IMR-90 (cell line): Measurements from ENCODE around the gene CYB5R4. TPM values are rescaled to one million over a fixed set of nuclear protein-coding genes. Genes with fewer than 3 reads are reported as not detected.

Source experiments
- ATAC-seq: fragments of 200-7000 bp; cut with Tn5 transposase; 2 replicates; pipeline ENCODE4 v1.9.1; 2020; ENCODE audit warnings: low read depth, mild to moderate bottlenecking, moderate library complexity
- BruUV-seq: library from RNA; stranded (reverse); fragments of 400-500 nt; replicated peaks from 2 replicates; lab custom pipeline; 2021; lab: Mats Ljungman, UMichigan
- CTCF ChIA-PET: fragments of 300-600 bp; formaldehyde crosslinking; extraction: SDS; loops from one replicate; lab custom pipeline; 2021; ENCODE audit warnings: antibody characterized with exemption; lab: Yijun Ruan, JAX
- POLR2A ChIA-PET: fragments of 300-600 bp; sonication (Branson Sonifier 250); formaldehyde crosslinking; loops from one replicate; lab custom pipeline; 2022; ENCODE audit warnings: antibody characterized with exemption; ENCODE audit not compliant: unreplicated experiment; lab: Charles Lee
- DNase-seq: peaks from one replicate; pipeline ENCODE4 v3.0.0; 2013
- H2AFZ ChIP-seq: replicated peaks from 2 replicates; pipeline ENCODE3; 2013; ENCODE audit warnings: low read length, mild to moderate bottlenecking; ENCODE audit not compliant: poor library complexity
- H2AK5ac ChIP-seq: 2 replicates; pipeline ENCODE4 v1.6.1; 2013; ENCODE audit warnings: low read depth, low read length, inconsistent platforms
- H2AK9ac ChIP-seq: replicated peaks from 2 replicates; pipeline ENCODE3; 2013; ENCODE audit warnings: mild to moderate bottlenecking, low read depth, low read length, moderate library complexity; ENCODE audit not compliant: poor library complexity
- H2BK120ac ChIP-seq: 2 replicates; pipeline ENCODE4 v1.6.1; 2013; ENCODE audit warnings: low read depth, low read length, inconsistent platforms
- H2BK15ac ChIP-seq: 3 replicates; pipeline ENCODE4 v1.6.1; 2013; ENCODE audit warnings: low read depth, low read length, inconsistent platforms
- H2BK20ac ChIP-seq: 2 replicates; pipeline ENCODE4 v1.6.1; 2013; ENCODE audit warnings: low read depth, mild to moderate bottlenecking, inconsistent platforms, low read length, moderate library complexity
- H2BK5ac ChIP-seq: 2 replicates; pipeline ENCODE4 v1.6.1; 2013; ENCODE audit warnings: mild to moderate bottlenecking, low read depth, low read length, inconsistent platforms; ENCODE audit not compliant: poor library complexity, severe bottlenecking
- H3K14ac ChIP-seq: replicated peaks from 2 replicates; pipeline ENCODE4 v1.6.1; 2013; ENCODE audit warnings: low read depth, low read length, inconsistent platforms
- H3K18ac ChIP-seq: 2 replicates; pipeline ENCODE4 v1.6.1; 2013; ENCODE audit warnings: low read depth, low read length, control low read depth
- H3K23ac ChIP-seq: 2 replicates; pipeline ENCODE4 v1.6.1; 2013; ENCODE audit warnings: low read depth, low read length, inconsistent platforms
- H3K27ac ChIP-seq: 2 replicates; pipeline ENCODE4 v1.5.1; 2013; ENCODE audit warnings: mild to moderate bottlenecking, control low read depth, low read length; ENCODE audit not compliant: insufficient read depth
- H3K27me3 ChIP-seq: 2 replicates; pipeline ENCODE4 v1.6.1; 2013; ENCODE audit warnings: low read length; ENCODE audit not compliant: control insufficient read depth, insufficient read depth
- H3K36me3 ChIP-seq: 2 replicates; pipeline ENCODE4 v1.6.1; 2013; ENCODE audit warnings: low read length, mixed read lengths; ENCODE audit not compliant: control insufficient read depth, insufficient read depth
- H3K4ac ChIP-seq: 2 replicates; pipeline ENCODE4 v1.6.1; 2013; ENCODE audit warnings: low read depth, low read length, inconsistent platforms
- H3K4me1 ChIP-seq: 2 replicates; pipeline ENCODE4 v1.6.1; 2013; ENCODE audit warnings: low read length, mixed read lengths; ENCODE audit not compliant: control insufficient read depth, insufficient read depth
- H3K4me2 ChIP-seq: 2 replicates; pipeline ENCODE4 v1.6.1; 2013; ENCODE audit warnings: low read depth, mild to moderate bottlenecking, control low read depth, low read length, moderate library complexity
- H3K4me3 ChIP-seq: 2 replicates; pipeline ENCODE4 v1.5.1; 2013; ENCODE audit warnings: low read depth, mild to moderate bottlenecking, control low read depth, low read length, moderate library complexity; ENCODE audit not compliant: insufficient read depth
- H3K56ac ChIP-seq: 2 replicates; pipeline ENCODE4 v1.6.1; 2013; ENCODE audit warnings: low read length, inconsistent platforms; ENCODE audit not compliant: insufficient read depth; ENCODE audit errors: extremely low read depth
- H3K79me1 ChIP-seq, 2 experiments: 2 replicates each; pipeline ENCODE4 v1.6.1; 2013; ENCODE audit warnings: low read length in 2 of 2, inconsistent platforms in 1 of 2, low read depth in 1 of 2
- H3K9ac ChIP-seq: 2 replicates; pipeline ENCODE4 v1.6.1; 2013; ENCODE audit warnings: low read depth, low read length, control low read depth
- H3K9me1 ChIP-seq: 2 replicates; pipeline ENCODE4 v1.6.1; 2013; ENCODE audit warnings: low read length, inconsistent platforms; ENCODE audit not compliant: insufficient read depth
- H3K9me3 ChIP-seq: 2 replicates; pipeline ENCODE4 v1.6.1; 2013; ENCODE audit warnings: low read length; ENCODE audit not compliant: control insufficient read depth, insufficient read depth
- H4K20me1 ChIP-seq: 2 replicates; pipeline ENCODE4 v1.6.1; 2013; ENCODE audit warnings: low read length, inconsistent platforms; ENCODE audit not compliant: insufficient read depth
- H4K5ac ChIP-seq: 2 replicates; pipeline ENCODE4 v1.6.1; 2013; ENCODE audit warnings: mild to moderate bottlenecking, low read depth, low read length, control low read depth
- H4K8ac ChIP-seq, 2 experiments: 2 replicates each; pipeline ENCODE4 v1.6.1; 2013; ENCODE audit warnings: low read depth in 2 of 2, low read length in 2 of 2, control low read depth in 1 of 2, inconsistent platforms in 1 of 2
- H4K91ac ChIP-seq: 2 replicates; pipeline ENCODE4 v1.6.1; 2013; ENCODE audit warnings: low read depth, low read length, inconsistent platforms; ENCODE audit not compliant: insufficient read depth
- MXI1 ChIP-seq: IDR thresholded peaks from 2 replicates; pipeline ENCODE4 v1.6.1; 2012; ENCODE audit warnings: low read depth, mild to moderate bottlenecking, low read length, moderate library complexity, borderline replicate concordance
- NFE2L2 ChIP-seq: fragments of 150-350 bp; IDR thresholded peaks from 2 replicates; pipeline ENCODE4 v1.6.1; 2016; ENCODE audit warnings: low read depth, mild to moderate bottlenecking, low read length
- dilution Hi-C: fragments of 300-500 bp; cut with HindIII; formaldehyde crosslinking; loops from one replicate; pipeline ENCODE4 v1.14.3; 2018; ENCODE audit warnings: low sequenced_read_pairs; ENCODE audit not compliant: unreplicated experiment
- in situ Hi-C: fragments of 300-500 bp; cut with MboI; formaldehyde crosslinking; loops from 3 replicates; pipeline ENCODE4 v1.14.3; 2019; ENCODE audit warnings: low sequenced_read_pairs, inconsistent platforms, mixed read lengths
- intact Hi-C: fragments of 100-400 bp; cut with micrococcal nuclease; formaldehyde crosslinking; loops from 2 replicates; pipeline ENCODE4 v1.10.0; 2022
- polyA plus RNA-seq, 3 experiments: library from polyadenylated mRNA; depleted of rRNA; stranded (reverse); fragments of >200 nt; gene quantifications; 2 replicates each; pipeline ENCODE4 v1.2.3, GENCODE V29; 2012; ENCODE audit warnings: low replicate concordance in 1 of 3
- total RNA-seq: library from RNA; depleted of rRNA; stranded (reverse); fragments of >200 nt; gene quantifications from 2 replicates; pipeline ENCODE4 v1.2.3, GENCODE V29; 2012

The CYB5R4 gene
- total and polyA plus RNA-seq, 2 of the 4 experiments (the other 2 are of a cell fraction), result 3.2 to 6.1 TPM

DNA sequence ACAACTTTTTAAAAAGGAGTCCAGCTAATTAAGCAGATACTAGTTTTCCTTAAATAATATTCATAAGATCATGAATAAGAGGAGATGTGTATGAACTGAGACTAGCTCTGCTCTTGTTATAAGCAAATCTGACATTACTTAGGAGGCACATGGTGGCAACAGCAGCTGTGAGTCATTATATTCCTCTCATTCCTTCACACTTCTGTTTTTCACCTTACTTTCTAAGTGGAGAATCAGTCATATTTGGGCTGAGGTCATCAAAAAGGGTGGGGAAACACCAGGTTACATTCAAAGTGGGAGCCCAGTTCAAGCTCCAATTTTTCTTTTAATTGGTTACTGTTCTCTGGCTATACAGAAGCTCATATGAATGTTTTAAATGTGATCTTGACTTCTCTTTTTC is 12.3 kb upstream of the CYB5R4 start:
- Histone ChIP-seq H3K27me3 (no peaks in the 10 kb centered on the region; the same call in 1 of the 2 replicates), H3K9me1 (no peaks in the 10 kb centered on the region), H2BK120ac (no peak overlapping the region), H3K79me1 (no peaks in the 10 kb centered on the region), H3K9me3 (no peaks in the 10 kb centered on the region), H2BK20ac (no peak overlapping the region), H2AFZ (no peak overlapping the region), H3K36me3 (no peaks in the 10 kb centered on the region), H4K91ac (no peak overlapping the region), H4K5ac (no peak overlapping the region), H2BK15ac (no peak overlapping the region), H3K18ac (no peak overlapping the region), H2AK5ac (no peak overlapping the region), H2AK9ac (no peak overlapping the region), H3K27ac (no peak overlapping the region), H3K4me3 (no peak overlapping the region), H3K23ac (no peak overlapping the region), H4K8ac (no peak overlapping the region), H2BK5ac (no peak overlapping the region), H3K4me2 (no peak overlapping the region), H3K56ac (no peak overlapping the region), H3K4me1 (no peaks in the 10 kb centered on the region), H4K20me1 (no peaks in the 10 kb centered on the region), H3K9ac (no peak overlapping the region), H3K4ac (no peak overlapping the region), H3K14ac (no peak overlapping the region)
- dilution Hi-C loops, result no loop called here
- ChIA-PET POLR2A (no interaction called here), CTCF (interaction anchor here (0.7 kb wide), 1 partner anchor 16 kb away, joined by 3 read pairs; no protein-coding TSS in a partner anchor)
- BruUV-seq, result no TSS peak
- TF ChIP-seq NFE2L2 (no peak), MXI1 (no peak)
- no peak for DNase-seq
- no peak for ATAC-seq
- intact Hi-C loops, result no loop called here
- in situ Hi-C loops, result no loop called here
